Measurements from ENCODE around the gene SLC34A2.

SLC34A2 gene

GRCh38 chr4:25727711-25728493 lies 72.3 kb downstream of the SLC34A2 start:
- DNase-seq (ENCODE audit: low spot score), result peak; percentile 41
